ENCODE data around the gene OXLD1.

The OXLD1 gene

GRCh38 chr17:81701288-81702071, 35.1 kb upstream of the OXLD1 start:
- no peak for DNase-seq

- no peak for DNase-seq
These were observed 34.2 kb upstream of the OXLD1 start for GRCh38 chr17:81700353-81701287.

- no peak for DNase-seq
These were observed 31.0 kb upstream of the OXLD1 start for GRCh38 chr17:81697261-81698044.

- no peak for DNase-seq
These were observed 30.0 kb upstream of the OXLD1 start for GRCh38 chr17:81696218-81696941.

GRCh38 chr17:81695801-81696200, 29.4 kb upstream of the OXLD1 start:
- DNase-seq = no peak

GRCh38 chr17:81695211-81695610, 28.8 kb upstream of the OXLD1 start:
- no peak for DNase-seq

- no peak for DNase-seq
These were observed 28.4 kb upstream of the OXLD1 start for GRCh38 chr17:81694810-81695209.

GRCh38 chr17:81693509-81694210, 27.3 kb upstream of the OXLD1 start:
- no peak for DNase-seq

- DNase-seq = no peak
These were observed 25.2 kb upstream of the OXLD1 start for GRCh38 chr17:81691608-81692007.

- no peak for DNase-seq
These were observed 24.8 kb upstream of the OXLD1 start for GRCh38 chr17:81691196-81691595.

GRCh38 chr17:81690549-81690948, 24.1 kb upstream of the OXLD1 start:
- DNase-seq = no peak

- no peak for DNase-seq
These were observed 23.7 kb upstream of the OXLD1 start for GRCh38 chr17:81690066-81690465.

GRCh38 chr17:81688616-81689015, 22.2 kb upstream of the OXLD1 start:
- DNase-seq = no peak

- no peak for DNase-seq
These were observed 21.6 kb upstream of the OXLD1 start for GRCh38 chr17:81687770-81688541.

GRCh38 chr17:81686614-81687013, 20.2 kb upstream of the OXLD1 start:
- no peak for DNase-seq

- DNase-seq = peak; percentile 53 to 60
These were observed 18.7 kb upstream of the OXLD1 start for GRCh38 chr17:81685108-81685507.

GRCh38 chr17:81684442-81684911, 18.1 kb upstream of the OXLD1 start:
- DNase-seq = no peak

- peak; percentile 96 to 97 for DNase-seq
These were observed 17.4 kb upstream of the OXLD1 start, which contains the start of the genes ARL16 and HGS for GRCh38 chr17:81683584-81684441. TSS of gene ARL16 (minus strand) at chr17:81683797. CDS start at chr17:81683753, 44 bp downstream. TSS of gene HGS (plus strand) at chr17:81684011. CDS start at chr17:81684067, 56 bp downstream.

GRCh38 chr17:81683208-81683583, 16.8 kb upstream of the OXLD1 start:
- no peak for DNase-seq

Measured in activated CD4-positive, alpha-beta T cell treated with anti-CD3 and anti-CD28 coated beads for 4 hours (primary cell).